Keratinocyte (primary cell): ENCODE measurements around the gene HIGD1C.

Experiments used
- CTCF ChIP-seq, 3 experiments: IDR thresholded peaks in 1 of 3; conservative IDR thresholded peaks in 1 of 3; optimal IDR thresholded peaks in 1 of 3; 2 replicates in 2 of 3; 3 replicates in 1 of 3; pipeline versions ENCODE3 to v1.5.1; 2011; ENCODE audit warnings: low read length in 3 of 3, mild to moderate bottlenecking in 3 of 3, moderate library complexity in 2 of 3, control low read depth in 1 of 3, inconsistent platforms in 1 of 3; ENCODE audit not compliant: insufficient read depth in 2 of 3; ENCODE audit errors: extremely low read depth in 1 of 3
- EZH2 ChIP-seq: IDR thresholded peaks from one replicate; pipeline ENCODE4 v1.6.1; 2012; ENCODE audit warnings: inconsistent platforms, mild to moderate bottlenecking, low read length, moderate library complexity

GRCh38 chr12:50971946-50972345 lies 19.6 kb downstream of the HIGD1C start:
- TF ChIP-seq CTCF (optimal IDR thresholded peaks at IDR 0.05 in 1 of 3, IDR thresholded peaks at IDR 0.05 in 1 of 3, conservative IDR thresholded peaks at IDR 0.05 in 1 of 3; ENCODE audit: extremely low read depth in 1 of 3, insufficient read depth in 2 of 3, low read length in 3 of 3) (no peak), EZH2 (no peak)
